SK-N-SH (cell line): ENCODE data around the gene UNC79. TPM values are rescaled to one million over a fixed set of nuclear protein-coding genes. Genes with fewer than 3 reads are reported as not detected.

Source experiments
- CTCF ChIA-PET: fragments of 300-600, 350-600 bp; formaldehyde crosslinking; extraction: SDS; loops from one replicate; lab custom pipeline; 2021; lab: Yijun Ruan, JAX
- POLR2A ChIA-PET: fragments of 350-600 bp; sonication (Branson Sonifier 250); formaldehyde crosslinking; extraction: SDS; loops from one replicate; lab custom pipeline; 2020; ENCODE audit warnings: antibody characterized with exemption, inconsistent platforms; lab: Yijun Ruan, JAX
- DNase-seq: peaks from one replicate; pipeline ENCODE4 v3.0.0; 2012
- H2AFZ ChIP-seq: fragments of 200-600 bp; sonication (generic); 2 replicates; pipeline ENCODE4 v1.8.1; 2016; ENCODE audit warnings: antibody characterized with exemption, mild to moderate bottlenecking, low read depth
- H3F3A ChIP-seq: fragments of 200-600 bp; sonication (generic); replicated peaks from 2 replicates; pipeline ENCODE3; 2016; ENCODE audit warnings: antibody characterized with exemption, mild to moderate bottlenecking; ENCODE audit not compliant: insufficient read depth
- H3K27ac ChIP-seq, 2 experiments: fragments of 200-500 bp in 1 of 2; fragments of 200-600 bp in 1 of 2; sonication (Bioruptor generic) in 1 of 2; sonication (generic), shearing (Covaris generic) in 1 of 2; 2 replicates each; pipeline versions ENCODE4 v1.5.1 to v1.6.1; 2014 to 2016; ENCODE audit warnings: low read depth in 2 of 2, inconsistent platforms in 1 of 2, low read length in 1 of 2, mild to moderate bottlenecking in 1 of 2, mixed read lengths in 1 of 2
- H3K27me3 ChIP-seq: fragments of 200-600 bp; sonication (generic), shearing (Covaris generic); 2 replicates; pipeline ENCODE4 v1.6.1; 2016; ENCODE audit warnings: mixed run types; ENCODE audit not compliant: insufficient read depth
- H3K36me3 ChIP-seq, 2 experiments: fragments of 200-500 bp in 1 of 2; fragments of 200-600 bp in 1 of 2; sonication (Bioruptor generic) in 1 of 2; sonication (generic) in 1 of 2; replicated peaks in 1 of 2; 2 replicates each; pipeline versions ENCODE3 to v1.5.1; 2014 to 2016; ENCODE audit warnings: low read length in 1 of 2, mild to moderate bottlenecking in 1 of 2; ENCODE audit not compliant: insufficient read depth in 2 of 2, control insufficient read depth in 1 of 2
- H3K4me1 ChIP-seq, 2 experiments: fragments of 200-500 bp in 1 of 2; fragments of 200-600 bp in 1 of 2; sonication (Bioruptor generic) in 1 of 2; sonication (generic), shearing (Covaris generic) in 1 of 2; 2 replicates each; pipeline versions ENCODE4 v1.5.1 to v1.6.1; 2014 to 2016; ENCODE audit warnings: low read depth in 1 of 2, low read length in 1 of 2, mixed run types in 1 of 2; ENCODE audit not compliant: insufficient read depth in 2 of 2, control insufficient read depth in 1 of 2
- H3K4me2 ChIP-seq: fragments of 200-600 bp; sonication (generic), shearing (Covaris generic); 2 replicates; pipeline ENCODE4 v1.6.1; 2017; ENCODE audit warnings: mixed run types
- H3K4me3 ChIP-seq, 2 experiments: fragments of 200-500 bp in 1 of 2; fragments of 200-600 bp in 1 of 2; sonication (Bioruptor generic) in 1 of 2; sonication (generic), shearing (Covaris generic) in 1 of 2; 2 replicates each; pipeline versions ENCODE4 v1.5.1 to v1.8.1; 2014 to 2016; ENCODE audit warnings: low read depth in 2 of 2, inconsistent platforms in 1 of 2, low read length in 1 of 2, mild to moderate bottlenecking in 1 of 2, mixed read lengths in 1 of 2, moderate library complexity in 1 of 2
- H3K79me2 ChIP-seq: fragments of 200-600 bp; sonication (generic); 2 replicates; pipeline ENCODE4 v1.8.1; 2017; ENCODE audit warnings: mild to moderate bottlenecking; ENCODE audit not compliant: insufficient read depth
- H3K9ac ChIP-seq: fragments of 200-600 bp; sonication (generic); 2 replicates; pipeline ENCODE4 v1.6.1; 2017; ENCODE audit warnings: mixed run types
- H3K9me2 ChIP-seq: fragments of 200-600 bp; sonication (generic); 2 replicates; pipeline ENCODE4 v1.6.1; 2017; ENCODE audit warnings: mixed run types
- H3K9me3 ChIP-seq: fragments of 200-600 bp; sonication (generic); 2 replicates; pipeline ENCODE4 v1.6.1; 2017; ENCODE audit warnings: mixed run types, mild to moderate bottlenecking, moderate library complexity
- H4K20me1 ChIP-seq: fragments of 200-600 bp; sonication (generic); 2 replicates; pipeline ENCODE4 v1.6.1; 2017; ENCODE audit warnings: mild to moderate bottlenecking, mixed run types; ENCODE audit not compliant: insufficient read depth
- CHD2 ChIP-seq: fragments of 150-350 bp; IDR thresholded peaks from 2 replicates; pipeline ENCODE4 v1.6.1; 2018; ENCODE audit warnings: low read length; ENCODE audit not compliant: partially characterized antibody
- EZH2phosphoT487 ChIP-seq: fragments of 200-600 bp; sonication (generic); IDR thresholded peaks from 2 replicates; pipeline ENCODE4 v1.6.1; 2017; ENCODE audit warnings: low read depth, mixed run types, mild to moderate bottlenecking, antibody characterized with exemption, moderate library complexity, borderline replicate concordance
- FOSL2 ChIP-seq: IDR thresholded peaks from 2 replicates; pipeline ENCODE4 v1.4.0; 2012; ENCODE audit warnings: low read depth, mild to moderate bottlenecking, moderate library complexity, borderline replicate concordance
- FOXJ3 ChIP-seq: sonication (generic); formaldehyde crosslinking; IDR thresholded peaks from 2 replicates; pipeline ENCODE4 v1.5.1; 2020; ENCODE audit warnings: mild to moderate bottlenecking, missing genetic modification reagents
- GATA2 ChIP-seq: sonication (generic); formaldehyde crosslinking; IDR thresholded peaks from 2 replicates; pipeline ENCODE4 v1.5.0; 2020; ENCODE audit warnings: mild to moderate bottlenecking, missing genetic modification reagents
- MEF2A ChIP-seq: IDR thresholded peaks from 2 replicates; pipeline ENCODE4 v1.4.0; 2012; ENCODE audit warnings: low read depth, borderline replicate concordance
- POLR2AphosphoS5 ChIP-seq: IDR thresholded peaks from 2 replicates; pipeline ENCODE4 v1.6.1; 2012; ENCODE audit warnings: low read depth, low read length
- RCOR1 ChIP-seq: fragments of 150-350 bp; IDR thresholded peaks from 2 replicates; pipeline ENCODE4 v1.6.1; 2017; ENCODE audit warnings: antibody characterized with exemption, low read length
- REST ChIP-seq: IDR thresholded peaks from 2 replicates; pipeline ENCODE4 v1.6.1; 2012; ENCODE audit warnings: mild to moderate bottlenecking, low read depth, low read length, moderate library complexity
- RFX5 ChIP-seq: IDR thresholded peaks from 2 replicates; pipeline ENCODE4 v1.6.1; 2012; ENCODE audit warnings: mild to moderate bottlenecking, improper control_type of control experiment, low read length
- RXRA ChIP-seq: IDR thresholded peaks from 2 replicates; pipeline ENCODE4 v1.4.0; 2012; ENCODE audit warnings: low read depth, mild to moderate bottlenecking, borderline replicate concordance
- SIN3A ChIP-seq: IDR thresholded peaks from 2 replicates; pipeline ENCODE4 v1.6.1; 2012; ENCODE audit warnings: low read depth, mild to moderate bottlenecking, low read length, moderate library complexity, borderline replicate concordance
- TEAD4 ChIP-seq: IDR thresholded peaks from 2 replicates; pipeline ENCODE4 v1.4.0; 2012; ENCODE audit warnings: mild to moderate bottlenecking, borderline replicate concordance; ENCODE audit not compliant: insufficient read depth
- YY1 ChIP-seq: IDR thresholded peaks from 2 replicates; pipeline ENCODE4 v1.4.0; 2012; ENCODE audit warnings: low read depth, mild to moderate bottlenecking
- polyA plus RNA-seq, 3 experiments: library from polyadenylated mRNA; depleted of rRNA; stranded (reverse); fragments of >200 nt; gene quantifications; 2 replicates each; pipeline ENCODE4 v1.2.3, GENCODE V29; 2012
- TF ChIP-seq, protein P1 (sequence below): IDR thresholded peaks from 2 replicates; pipeline ENCODE4 v1.4.0; 2012; ENCODE audit warnings: low read depth, borderline replicate concordance

The UNC79 gene
- polyA plus RNA-seq, 1 of the 3 experiments (the other 2 are of a cell fraction): 0.10 TPM

- H3K9ac ChIP-seq: no peak overlapping the region
- CTCF ChIA-PET: interaction anchor here (1.2 to 1.5 kb wide), 3 partner anchors 13 to 387 kb away, joined by 4 to 5 read pairs (median 4); no protein-coding TSS in a partner anchor
- no peaks in the 10 kb centered on the region for H3K27me3 ChIP-seq
- DNase-seq: no peak
- H3K27ac ChIP-seq: no peak overlapping the region
- H2AFZ ChIP-seq: no peak overlapping the region
- no peaks in the 10 kb centered on the region for H3K9me2 ChIP-seq
- H3K4me3 ChIP-seq: no peak overlapping the region
- H4K20me1 ChIP-seq: no peaks in the 10 kb centered on the region
- H3K79me2 ChIP-seq: no peaks in the 10 kb centered on the region
- no peaks in the 10 kb centered on the region for H3K9me3 ChIP-seq
- POLR2A ChIA-PET: no interaction called here
- no peak for TF ChIP-seq RXRA
- no peak for TF ChIP-seq REST
- no peak for TF ChIP-seq MEF2A
- TF ChIP-seq EZH2phosphoT487: no peak
- TF ChIP-seq YY1: no peak
- TF ChIP-seq RCOR1: no peak
- TF ChIP-seq RFX5: no peak
- TF ChIP-seq SIN3A: no peak
- no peak for TF ChIP-seq FOSL2
- TF ChIP-seq FOXJ3: no peak
- TF ChIP-seq POLR2AphosphoS5: no peak
- TF ChIP-seq TEAD4: no peak
- no peak for TF ChIP-seq GATA2 (CRISPR knock-in tag)
- TF ChIP-seq, protein P1, sequence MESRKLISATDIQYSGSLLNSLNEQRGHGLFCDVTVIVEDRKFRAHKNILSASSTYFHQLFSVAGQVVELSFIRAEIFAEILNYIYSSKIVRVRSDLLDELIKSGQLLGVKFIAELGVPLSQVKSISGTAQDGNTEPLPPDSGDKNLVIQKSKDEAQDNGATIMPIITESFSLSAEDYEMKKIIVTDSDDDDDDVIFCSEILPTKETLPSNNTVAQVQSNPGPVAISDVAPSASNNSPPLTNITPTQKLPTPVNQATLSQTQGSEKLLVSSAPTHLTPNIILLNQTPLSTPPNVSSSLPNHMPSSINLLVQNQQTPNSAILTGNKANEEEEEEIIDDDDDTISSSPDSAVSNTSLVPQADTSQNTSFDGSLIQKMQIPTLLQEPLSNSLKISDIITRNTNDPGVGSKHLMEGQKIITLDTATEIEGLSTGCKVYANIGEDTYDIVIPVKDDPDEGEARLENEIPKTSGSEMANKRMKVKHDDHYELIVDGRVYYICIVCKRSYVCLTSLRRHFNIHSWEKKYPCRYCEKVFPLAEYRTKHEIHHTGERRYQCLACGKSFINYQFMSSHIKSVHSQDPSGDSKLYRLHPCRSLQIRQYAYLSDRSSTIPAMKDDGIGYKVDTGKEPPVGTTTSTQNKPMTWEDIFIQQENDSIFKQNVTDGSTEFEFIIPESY: no peak
- no peak for TF ChIP-seq CHD2
- H3K4me2 ChIP-seq: no peak overlapping the region
- H3K4me1 ChIP-seq: no peaks in the 10 kb centered on the region; a peak in 1 of 4 replicates
- no peaks in the 10 kb centered on the region for H3F3A ChIP-seq
- H3K36me3 ChIP-seq: peaks cover 0 to 2% of the 10 kb centered on the region in 2 experiments
These were observed 175.4 kb downstream of the UNC79 start for GRCh38 chr14:93606091-93606490.
